Activated CD8-positive, alpha-beta T cell treated with anti-CD3 and anti-CD28 coated beads for 36 hours (primary cell): ENCODE measurements around the gene NDRG4. TPM values are rescaled to one million over a fixed set of nuclear protein-coding genes. Genes with fewer than 3 reads are reported as not detected.

ENCODE experiments used
- ATAC-seq: fragments of 200-7000 bp; cut with Tn5 transposase; one replicate; pipeline ENCODE4 v1.10.0; 2021; ENCODE audit warnings: mild to moderate bottlenecking, moderate library complexity
- CTCF ChIA-PET: fragments of 350-600 bp; sonication (Branson Sonifier 250); formaldehyde crosslinking; loops from one replicate; lab custom pipeline; 2021; ENCODE audit warnings: antibody characterized with exemption; lab: Charles Lee
- POLR2A ChIA-PET: fragments of 350-600 bp; sonication (Branson Sonifier 250); formaldehyde crosslinking; loops from one replicate; lab custom pipeline; 2021; ENCODE audit warnings: antibody characterized with exemption; lab: Charles Lee
- DNase-seq: peaks from one replicate; pipeline ENCODE4 v3.0.0-alpha.2; 2020
- H3K27ac Mint-ChIP-seq: one replicate; pipeline ENCODE4 v1.8.0; 2021; ENCODE audit warnings: mild to moderate bottlenecking, mixed read lengths
- H3K27me3 Mint-ChIP-seq: one replicate; pipeline ENCODE4 v1.8.0; 2021; ENCODE audit warnings: mixed read lengths
- H3K36me3 Mint-ChIP-seq: one replicate; pipeline ENCODE4 v1.8.0; 2021; ENCODE audit warnings: low read depth, mixed read lengths
- H3K4me1 Mint-ChIP-seq: one replicate; pipeline ENCODE4 v1.8.0; 2021; ENCODE audit warnings: low read depth, mixed read lengths
- H3K4me3 Mint-ChIP-seq: one replicate; pipeline ENCODE4 v1.8.0; 2021; ENCODE audit warnings: mild to moderate bottlenecking, moderate library complexity, mixed read lengths
- H3K9me3 Mint-ChIP-seq: one replicate; pipeline ENCODE4 v1.8.0; 2021; ENCODE audit warnings: mixed read lengths
- intact Hi-C: fragments of 100-400 bp; cut with micrococcal nuclease; formaldehyde crosslinking; loops from one replicate; pipeline ENCODE4 v1.10.0; 2022
- total RNA-seq, 2 experiments: library from RNA; stranded (reverse); gene quantifications; one replicate each; pipeline ENCODE4 v1.2.3, GENCODE V29; 2021
- TF ChIP-seq, protein P1 (sequence below): fragments of 200-600 bp; IDR thresholded peaks from one replicate; pipeline ENCODE4 v1.8.0; 2022; ENCODE audit warnings: antibody characterized with exemption, mild to moderate bottlenecking

The NDRG4 gene
- total RNA-seq, 2 experiments from 2014 or later = 1.3 to 1.6 TPM

DNA sequence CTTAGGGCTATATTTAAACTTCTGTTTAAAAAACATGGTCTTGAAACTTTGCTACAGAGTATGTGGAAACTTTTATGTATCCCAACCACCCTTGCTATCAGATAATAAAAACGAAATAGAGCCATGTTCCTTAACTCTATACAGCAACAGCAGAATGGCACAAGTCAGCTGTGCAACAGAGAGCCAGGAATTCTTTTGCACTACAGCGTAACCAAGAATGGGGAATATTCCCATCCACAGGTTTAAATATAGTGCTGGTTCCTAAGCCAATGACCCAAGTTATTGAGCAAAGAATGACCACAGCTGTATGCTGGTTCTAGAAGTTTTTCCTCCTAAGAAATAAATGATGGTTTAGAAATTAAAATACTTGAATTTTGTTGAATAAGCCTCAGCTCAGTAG, 48.4 kb downstream of the NDRG4 start:
- ChIA-PET CTCF (no interaction called here), POLR2A (interaction anchor here (1.0 kb wide), 1 partner anchor 32 kb away, joined by 4 read pairs; no protein-coding TSS in a partner anchor)
- no peak overlapping the region for H3K27ac Mint-ChIP-seq
- H3K36me3 Mint-ChIP-seq = peaks cover 62% of the 10 kb centered on the region
- H3K27me3 Mint-ChIP-seq = no peaks in the 10 kb centered on the region
- H3K4me3 Mint-ChIP-seq = no peak overlapping the region
- H3K4me1 Mint-ChIP-seq = peaks cover 2% of the 10 kb centered on the region
- no peaks in the 10 kb centered on the region for H3K9me3 Mint-ChIP-seq
- intact Hi-C loops = no loop called here
- DNase-seq (no peak), ATAC-seq (no peak)
- TF ChIP-seq, protein P1, sequence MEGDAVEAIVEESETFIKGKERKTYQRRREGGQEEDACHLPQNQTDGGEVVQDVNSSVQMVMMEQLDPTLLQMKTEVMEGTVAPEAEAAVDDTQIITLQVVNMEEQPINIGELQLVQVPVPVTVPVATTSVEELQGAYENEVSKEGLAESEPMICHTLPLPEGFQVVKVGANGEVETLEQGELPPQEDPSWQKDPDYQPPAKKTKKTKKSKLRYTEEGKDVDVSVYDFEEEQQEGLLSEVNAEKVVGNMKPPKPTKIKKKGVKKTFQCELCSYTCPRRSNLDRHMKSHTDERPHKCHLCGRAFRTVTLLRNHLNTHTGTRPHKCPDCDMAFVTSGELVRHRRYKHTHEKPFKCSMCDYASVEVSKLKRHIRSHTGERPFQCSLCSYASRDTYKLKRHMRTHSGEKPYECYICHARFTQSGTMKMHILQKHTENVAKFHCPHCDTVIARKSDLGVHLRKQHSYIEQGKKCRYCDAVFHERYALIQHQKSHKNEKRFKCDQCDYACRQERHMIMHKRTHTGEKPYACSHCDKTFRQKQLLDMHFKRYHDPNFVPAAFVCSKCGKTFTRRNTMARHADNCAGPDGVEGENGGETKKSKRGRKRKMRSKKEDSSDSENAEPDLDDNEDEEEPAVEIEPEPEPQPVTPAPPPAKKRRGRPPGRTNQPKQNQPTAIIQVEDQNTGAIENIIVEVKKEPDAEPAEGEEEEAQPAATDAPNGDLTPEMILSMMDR = no peak

DNA sequence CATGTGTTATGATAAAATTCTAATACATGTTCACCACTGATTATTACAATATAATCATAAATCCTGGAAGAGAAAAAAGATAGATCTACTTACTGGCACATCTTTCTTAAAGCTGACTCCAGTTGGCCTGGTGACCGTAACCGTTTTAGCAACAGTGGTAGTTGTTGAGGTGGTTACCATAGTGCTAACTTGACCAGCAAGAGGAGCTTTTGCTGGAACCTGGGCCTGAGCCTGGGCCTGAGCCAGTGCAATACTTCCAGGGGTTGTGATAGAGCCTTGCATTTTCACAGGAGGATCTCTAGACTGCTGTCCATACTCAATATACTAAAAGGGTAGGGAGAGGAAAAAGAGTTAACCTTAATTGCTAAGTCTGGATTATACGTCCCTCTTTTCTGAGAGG, 51.6 kb downstream of the NDRG4 start:
- DNase-seq (no peak), ATAC-seq (no peak)
- Mint-ChIP-seq H3K4me3 (no peak overlapping the region), H3K4me1 (no peaks in the 10 kb centered on the region), H3K9me3 (no peaks in the 10 kb centered on the region), H3K27me3 (no peaks in the 10 kb centered on the region), H3K36me3 (peaks cover 62% of the 10 kb centered on the region), H3K27ac (peak overlapping the region; percentile 42)
- TF ChIP-seq, protein P1 = no peak
- intact Hi-C loops = no loop called here
- ChIA-PET CTCF (interaction anchor here (0.8 kb wide), 1 partner anchor 39 kb away, joined by 3 read pairs; no protein-coding TSS in a partner anchor), POLR2A (no interaction called here)

DNA sequence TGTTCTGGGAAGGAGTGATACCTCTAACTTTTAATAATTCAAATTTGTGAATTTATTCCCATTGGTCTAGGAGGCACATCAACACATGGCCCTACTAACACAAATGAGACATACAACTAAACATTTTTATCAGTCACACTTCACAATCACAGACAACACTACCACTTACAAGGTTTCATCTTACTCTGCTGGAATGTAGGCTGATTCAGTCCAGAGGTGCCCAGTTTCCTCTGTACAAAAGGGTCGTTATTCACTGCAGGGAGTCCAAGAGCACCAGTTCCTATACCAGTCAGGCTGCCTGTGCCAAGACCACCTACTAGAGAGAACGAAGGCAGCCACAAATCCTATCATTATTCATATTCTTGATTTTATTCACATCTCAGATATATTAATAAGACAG, 56.7 kb downstream of the NDRG4 start:
- ChIA-PET CTCF (interaction anchor here (1.2 kb wide), 1 partner anchor 10 kb away, joined by 3 read pairs; no protein-coding TSS in a partner anchor), POLR2A (no interaction called here)
- Mint-ChIP-seq H3K9me3 (no peaks in the 10 kb centered on the region), H3K27me3 (no peaks in the 10 kb centered on the region), H3K27ac (no peak overlapping the region), H3K4me3 (no peak overlapping the region), H3K36me3 (peaks cover 52% of the 10 kb centered on the region), H3K4me1 (no peaks in the 10 kb centered on the region)
- TF ChIP-seq, protein P1 = no peak
- ATAC-seq (no peak), DNase-seq (no peak)
- intact Hi-C loops = no loop called here

Other genes starting within 250 kb of the NDRG4 start
- not detected for gene PRSS54, start 205.1 kb upstream of the NDRG4 start, total RNA-seq
- 10 to 100 TPM; 16.0 to 18.1 TPM for gene GINS3, start 107.7 kb upstream of the NDRG4 start, total RNA-seq
- 10 to 100 TPM; 14.8 to 15.5 TPM for gene SETD6, start 15.4 kb downstream of the NDRG4 start, total RNA-seq
- 100 to 1,000 TPM; 274 to 281 TPM for gene CNOT1, start 129.7 kb downstream of the NDRG4 start, total RNA-seq
- 1 to 10 TPM; 5.1 to 6.0 TPM for gene SLC38A7, start 184.6 kb downstream of the NDRG4 start, total RNA-seq
- 100 to 1,000 TPM; 159 to 166 TPM for gene GOT2, start 234.2 kb downstream of the NDRG4 start, total RNA-seq